Measurements from ENCODE around the gene DISP2.

DNA sequence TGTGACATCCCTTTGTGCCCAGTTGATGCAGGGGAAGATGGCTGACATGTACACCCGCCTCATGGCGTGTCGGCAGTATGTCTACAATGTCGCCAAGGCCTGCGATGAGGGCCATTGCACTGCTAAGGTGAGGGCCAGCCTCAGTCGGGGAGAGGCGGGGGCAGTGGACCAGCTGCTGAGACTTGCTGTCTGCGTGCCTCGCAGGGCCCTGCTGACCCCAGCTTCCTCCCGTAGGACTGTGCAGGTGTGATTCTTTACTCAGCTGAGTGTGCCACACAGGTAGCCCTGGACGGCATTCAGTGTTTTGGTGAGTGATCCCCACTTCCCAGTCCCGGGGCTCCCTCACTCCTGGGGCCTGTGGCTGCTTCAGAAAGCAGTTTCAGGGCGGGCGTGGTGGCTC lies 58.0 kb downstream of the DISP2 start:
- TF ChIP-seq, protein P1, sequence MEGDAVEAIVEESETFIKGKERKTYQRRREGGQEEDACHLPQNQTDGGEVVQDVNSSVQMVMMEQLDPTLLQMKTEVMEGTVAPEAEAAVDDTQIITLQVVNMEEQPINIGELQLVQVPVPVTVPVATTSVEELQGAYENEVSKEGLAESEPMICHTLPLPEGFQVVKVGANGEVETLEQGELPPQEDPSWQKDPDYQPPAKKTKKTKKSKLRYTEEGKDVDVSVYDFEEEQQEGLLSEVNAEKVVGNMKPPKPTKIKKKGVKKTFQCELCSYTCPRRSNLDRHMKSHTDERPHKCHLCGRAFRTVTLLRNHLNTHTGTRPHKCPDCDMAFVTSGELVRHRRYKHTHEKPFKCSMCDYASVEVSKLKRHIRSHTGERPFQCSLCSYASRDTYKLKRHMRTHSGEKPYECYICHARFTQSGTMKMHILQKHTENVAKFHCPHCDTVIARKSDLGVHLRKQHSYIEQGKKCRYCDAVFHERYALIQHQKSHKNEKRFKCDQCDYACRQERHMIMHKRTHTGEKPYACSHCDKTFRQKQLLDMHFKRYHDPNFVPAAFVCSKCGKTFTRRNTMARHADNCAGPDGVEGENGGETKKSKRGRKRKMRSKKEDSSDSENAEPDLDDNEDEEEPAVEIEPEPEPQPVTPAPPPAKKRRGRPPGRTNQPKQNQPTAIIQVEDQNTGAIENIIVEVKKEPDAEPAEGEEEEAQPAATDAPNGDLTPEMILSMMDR (IDR thresholded peaks at IDR 0.05) = no peak
- TF ChIP-seq POLR2A (IDR thresholded peaks at IDR 0.05) = no peak
